D721Med (cell line): ENCODE results near the gene HMCN1.

Source experiments
- DNase-seq: peaks from one replicate; pipeline ENCODE4 v3.0.0; 2011; ENCODE audit warnings: low spot score; ENCODE audit not compliant: insufficient read length
- FAIRE-seq: peaks from 2 replicates; lab custom pipeline; 2011; peaks lifted over from hg19 to GRCh38; lab: Jason Lieb, UNC
- TF ChIP-seq, protein P1 (sequence below): IDR thresholded peaks from 2 replicates; pipeline ENCODE4 v1.5.1; 2012; ENCODE audit warnings: mild to moderate bottlenecking, control low read depth; ENCODE audit not compliant: insufficient read depth; ENCODE audit errors: missing control alignments

Gene HMCN1

DNA sequence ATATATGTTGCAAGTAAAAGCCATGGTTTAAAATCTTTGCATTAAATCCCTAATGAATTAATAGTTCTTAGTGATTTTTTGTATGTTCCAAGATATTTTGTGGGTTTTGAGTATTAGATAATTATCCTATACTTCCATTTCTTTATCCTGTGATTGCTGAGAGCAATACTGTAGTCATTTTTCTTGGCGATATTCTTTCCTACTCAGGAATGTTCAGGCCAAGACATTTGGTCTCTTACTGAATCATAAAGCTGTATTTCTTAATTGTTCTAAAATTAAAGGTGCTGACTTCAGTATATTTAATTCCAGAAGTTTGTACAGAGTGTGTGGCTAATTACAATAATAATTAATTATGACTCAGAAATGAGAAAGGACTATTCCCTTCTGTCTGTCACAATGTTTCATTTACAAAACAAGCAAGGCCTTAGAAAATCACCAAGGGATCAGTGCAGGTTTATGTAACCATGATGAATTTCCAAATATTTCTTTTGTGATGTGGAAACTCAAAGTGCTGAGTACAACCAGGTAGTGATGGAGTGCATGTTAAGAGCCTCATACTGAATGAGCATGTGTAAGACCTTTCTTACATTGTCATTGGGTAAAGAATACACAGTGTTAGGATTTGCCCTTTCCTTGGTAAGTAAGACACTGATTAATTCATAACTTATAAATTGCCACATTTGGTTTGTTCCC lies 161.2 kb downstream of the HMCN1 start:
- no peak for FAIRE-seq
- DNase-seq = no peak
- TF ChIP-seq, protein P1, sequence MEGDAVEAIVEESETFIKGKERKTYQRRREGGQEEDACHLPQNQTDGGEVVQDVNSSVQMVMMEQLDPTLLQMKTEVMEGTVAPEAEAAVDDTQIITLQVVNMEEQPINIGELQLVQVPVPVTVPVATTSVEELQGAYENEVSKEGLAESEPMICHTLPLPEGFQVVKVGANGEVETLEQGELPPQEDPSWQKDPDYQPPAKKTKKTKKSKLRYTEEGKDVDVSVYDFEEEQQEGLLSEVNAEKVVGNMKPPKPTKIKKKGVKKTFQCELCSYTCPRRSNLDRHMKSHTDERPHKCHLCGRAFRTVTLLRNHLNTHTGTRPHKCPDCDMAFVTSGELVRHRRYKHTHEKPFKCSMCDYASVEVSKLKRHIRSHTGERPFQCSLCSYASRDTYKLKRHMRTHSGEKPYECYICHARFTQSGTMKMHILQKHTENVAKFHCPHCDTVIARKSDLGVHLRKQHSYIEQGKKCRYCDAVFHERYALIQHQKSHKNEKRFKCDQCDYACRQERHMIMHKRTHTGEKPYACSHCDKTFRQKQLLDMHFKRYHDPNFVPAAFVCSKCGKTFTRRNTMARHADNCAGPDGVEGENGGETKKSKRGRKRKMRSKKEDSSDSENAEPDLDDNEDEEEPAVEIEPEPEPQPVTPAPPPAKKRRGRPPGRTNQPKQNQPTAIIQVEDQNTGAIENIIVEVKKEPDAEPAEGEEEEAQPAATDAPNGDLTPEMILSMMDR = no peak

DNA sequence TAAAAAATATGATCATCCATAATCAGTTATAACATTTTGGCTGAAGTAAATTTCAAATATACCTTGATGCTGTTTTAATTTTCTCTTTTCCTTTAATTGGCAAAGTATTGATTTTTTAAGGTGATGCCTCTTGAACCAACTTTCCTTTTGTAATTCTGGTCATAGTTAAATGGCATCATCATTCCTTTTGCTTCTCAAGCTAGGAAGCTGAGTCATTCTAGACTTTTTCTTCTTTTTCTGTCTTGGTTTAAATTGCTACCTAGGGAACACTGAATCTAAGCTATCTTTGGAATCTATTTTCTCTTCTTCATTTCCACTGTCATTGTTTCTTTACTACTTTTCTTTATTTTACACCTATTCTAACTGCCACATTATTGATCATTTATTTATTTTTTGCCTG lies 162.7 kb downstream of the HMCN1 start:
- DNase-seq (no peak), FAIRE-seq (no peak)
- TF ChIP-seq, protein P1 = no peak

DNA sequence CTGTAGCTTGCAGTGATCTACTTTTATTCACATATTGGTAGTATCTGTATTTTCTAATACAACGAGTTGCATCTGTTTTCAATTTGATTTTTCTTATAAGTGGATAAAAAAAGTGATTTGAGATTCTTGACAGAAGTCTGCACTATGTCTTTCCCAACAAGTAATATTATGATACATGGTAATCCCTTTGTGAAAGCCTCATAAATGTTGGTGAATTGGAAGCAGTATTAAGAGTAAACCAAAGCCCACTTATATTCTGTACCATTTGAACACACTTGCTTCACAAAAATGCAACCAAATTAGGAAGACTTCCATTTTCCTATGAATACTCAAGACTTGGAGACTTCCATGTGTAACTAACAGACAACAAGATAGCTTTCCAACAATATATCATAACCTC lies 172.0 kb downstream of the HMCN1 start:
- TF ChIP-seq, protein P1 = no peak
- FAIRE-seq (peak; percentile 87), DNase-seq (no peak)

DNA sequence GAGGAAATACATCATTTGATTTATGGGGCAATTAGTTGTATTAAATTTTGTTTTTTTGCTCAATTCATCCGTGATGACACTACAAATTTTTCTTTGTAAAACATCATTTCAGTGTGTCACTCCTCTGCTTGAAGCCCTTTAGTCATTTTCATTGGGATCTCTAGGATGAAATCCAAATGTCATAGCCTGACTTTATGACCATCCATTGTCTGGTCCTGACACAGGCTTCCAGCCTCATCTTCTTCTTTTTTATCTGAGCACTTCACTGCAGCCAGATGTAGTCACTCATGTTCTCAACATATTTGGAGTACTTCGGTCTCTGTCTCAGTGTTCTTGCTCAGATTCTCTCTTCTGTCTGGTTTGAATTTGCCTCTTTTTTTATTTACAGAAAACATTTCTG lies 173.1 kb downstream of the HMCN1 start:
- TF ChIP-seq, protein P1 = no peak
- DNase-seq (no peak), FAIRE-seq (no peak)

DNA sequence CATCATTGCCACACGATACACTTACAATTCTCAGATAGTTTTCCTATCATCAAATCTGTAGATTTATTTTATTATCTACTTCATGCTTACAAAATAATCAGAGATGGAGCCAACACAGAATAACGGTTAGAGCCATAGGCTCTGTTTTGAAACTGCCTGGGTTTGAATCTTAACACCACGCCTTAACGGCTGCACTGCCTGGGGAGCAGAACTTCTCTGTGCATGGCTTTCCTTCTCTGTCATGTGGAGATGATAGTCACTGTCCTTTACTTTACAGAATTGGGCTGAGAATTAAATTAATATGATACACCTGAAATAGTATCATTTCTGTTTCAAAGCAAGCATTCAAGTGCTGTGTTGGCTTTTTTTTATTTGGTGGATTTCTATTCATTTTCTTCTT lies 177.8 kb downstream of the HMCN1 start:
- DNase-seq (no peak), FAIRE-seq (no peak)
- TF ChIP-seq, protein P1 = no peak

DNA sequence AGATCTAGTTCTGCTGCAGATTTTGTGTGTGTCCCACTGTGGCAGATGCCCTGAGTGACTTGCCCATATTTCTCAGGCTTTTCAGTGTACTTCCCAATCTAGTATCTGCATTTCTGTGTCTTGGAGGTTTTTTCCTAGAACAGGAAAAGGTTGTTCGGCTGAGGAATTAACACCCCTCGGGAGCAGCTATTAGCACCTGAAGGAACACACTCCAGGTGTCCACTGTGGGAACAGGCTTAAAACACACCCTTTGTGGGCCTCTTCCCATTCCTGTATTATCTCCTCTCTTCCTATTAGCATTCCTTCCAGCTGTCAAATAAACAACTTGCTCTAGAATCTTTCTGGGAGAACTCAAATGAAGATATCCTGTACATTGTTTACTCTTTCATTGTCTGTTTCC lies 178.3 kb downstream of the HMCN1 start:
- DNase-seq (no peak), FAIRE-seq (no peak)
- TF ChIP-seq, protein P1 = no peak

DNA sequence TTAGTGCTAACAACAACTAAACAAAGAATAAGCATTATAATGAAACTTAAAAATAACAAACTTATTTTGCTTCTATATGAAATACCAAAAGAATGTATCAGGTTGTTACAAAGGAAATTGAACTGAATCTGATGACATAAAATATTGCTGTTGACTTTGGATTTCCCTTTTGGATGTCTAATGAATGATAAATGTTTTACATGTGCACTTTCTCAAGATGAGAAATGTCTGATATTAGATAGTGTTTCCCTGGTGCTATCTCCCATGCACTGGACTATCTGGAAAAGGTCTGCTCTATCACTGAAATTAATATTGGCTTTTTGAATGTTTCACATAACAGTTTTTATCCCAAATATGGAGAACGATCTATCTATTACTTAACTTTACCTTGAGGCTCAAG lies 179.9 kb downstream of the HMCN1 start:
- FAIRE-seq (peak; percentile 84), DNase-seq (no peak)
- TF ChIP-seq, protein P1 = no peak
